ENCODE results near the gene CACNA1E.

Gene CACNA1E

DNA sequence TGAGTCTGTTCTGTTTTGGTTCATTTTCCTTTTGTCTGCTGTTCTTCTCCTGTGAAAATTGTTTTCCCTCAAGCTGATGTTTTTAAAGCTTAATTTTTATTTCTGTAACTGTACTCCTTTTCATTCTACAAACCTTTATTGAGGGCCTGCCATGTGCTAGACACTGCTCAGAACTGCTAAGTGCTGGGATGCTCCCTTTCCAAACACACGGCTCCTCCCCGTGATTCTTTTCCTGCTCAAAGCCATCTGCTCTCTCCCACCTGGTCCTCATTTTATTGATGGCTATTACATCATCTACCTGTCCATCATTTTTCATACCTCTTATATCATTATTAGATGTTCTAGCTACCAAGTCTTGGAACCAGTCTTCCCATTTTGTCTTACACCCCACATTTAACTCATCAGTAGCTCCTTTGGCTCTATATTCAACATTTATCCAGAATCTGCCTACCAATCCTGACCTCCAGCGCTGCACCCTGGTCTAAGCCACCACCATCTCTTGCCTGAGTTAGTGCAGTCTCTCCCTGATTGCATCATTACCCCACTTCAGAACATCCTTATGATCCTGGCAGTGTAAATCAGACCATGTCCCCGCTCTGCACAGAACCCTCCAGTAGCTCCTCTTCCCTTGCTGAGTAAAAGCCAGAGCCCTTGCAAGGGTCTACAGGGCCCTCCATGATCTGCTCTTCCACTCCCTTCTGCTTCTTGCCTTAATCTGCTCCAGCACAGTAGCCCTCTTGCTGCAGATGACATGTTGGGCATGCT, 118.1 kb downstream of the CACNA1E start:
- Histone ChIP-seq H3K27ac (no peak overlapping the region), H3K36me3 (ENCODE audit: control insufficient read depth, insufficient read depth, low read length) (no peaks in the 10 kb centered on the region), H3K4me3 (ENCODE audit: low read depth, low read length) (no peak overlapping the region), H2AFZ (no peak overlapping the region), H3K27me3 (ENCODE audit: control insufficient read depth, insufficient read depth, low read length) (no peaks in the 10 kb centered on the region), H3K4me2 (ENCODE audit: low read length) (no peak overlapping the region), H3K9ac (no peak overlapping the region), H3K4me1 (no peaks in the 10 kb centered on the region), H3K79me2 (no peaks in the 10 kb centered on the region), H3K9me3 (ENCODE audit: control insufficient read depth, low read length) (no peaks in the 10 kb centered on the region)
- TF ChIP-seq, protein P1, sequence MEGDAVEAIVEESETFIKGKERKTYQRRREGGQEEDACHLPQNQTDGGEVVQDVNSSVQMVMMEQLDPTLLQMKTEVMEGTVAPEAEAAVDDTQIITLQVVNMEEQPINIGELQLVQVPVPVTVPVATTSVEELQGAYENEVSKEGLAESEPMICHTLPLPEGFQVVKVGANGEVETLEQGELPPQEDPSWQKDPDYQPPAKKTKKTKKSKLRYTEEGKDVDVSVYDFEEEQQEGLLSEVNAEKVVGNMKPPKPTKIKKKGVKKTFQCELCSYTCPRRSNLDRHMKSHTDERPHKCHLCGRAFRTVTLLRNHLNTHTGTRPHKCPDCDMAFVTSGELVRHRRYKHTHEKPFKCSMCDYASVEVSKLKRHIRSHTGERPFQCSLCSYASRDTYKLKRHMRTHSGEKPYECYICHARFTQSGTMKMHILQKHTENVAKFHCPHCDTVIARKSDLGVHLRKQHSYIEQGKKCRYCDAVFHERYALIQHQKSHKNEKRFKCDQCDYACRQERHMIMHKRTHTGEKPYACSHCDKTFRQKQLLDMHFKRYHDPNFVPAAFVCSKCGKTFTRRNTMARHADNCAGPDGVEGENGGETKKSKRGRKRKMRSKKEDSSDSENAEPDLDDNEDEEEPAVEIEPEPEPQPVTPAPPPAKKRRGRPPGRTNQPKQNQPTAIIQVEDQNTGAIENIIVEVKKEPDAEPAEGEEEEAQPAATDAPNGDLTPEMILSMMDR (IDR thresholded peaks at IDR 0.05): no peak

DNA sequence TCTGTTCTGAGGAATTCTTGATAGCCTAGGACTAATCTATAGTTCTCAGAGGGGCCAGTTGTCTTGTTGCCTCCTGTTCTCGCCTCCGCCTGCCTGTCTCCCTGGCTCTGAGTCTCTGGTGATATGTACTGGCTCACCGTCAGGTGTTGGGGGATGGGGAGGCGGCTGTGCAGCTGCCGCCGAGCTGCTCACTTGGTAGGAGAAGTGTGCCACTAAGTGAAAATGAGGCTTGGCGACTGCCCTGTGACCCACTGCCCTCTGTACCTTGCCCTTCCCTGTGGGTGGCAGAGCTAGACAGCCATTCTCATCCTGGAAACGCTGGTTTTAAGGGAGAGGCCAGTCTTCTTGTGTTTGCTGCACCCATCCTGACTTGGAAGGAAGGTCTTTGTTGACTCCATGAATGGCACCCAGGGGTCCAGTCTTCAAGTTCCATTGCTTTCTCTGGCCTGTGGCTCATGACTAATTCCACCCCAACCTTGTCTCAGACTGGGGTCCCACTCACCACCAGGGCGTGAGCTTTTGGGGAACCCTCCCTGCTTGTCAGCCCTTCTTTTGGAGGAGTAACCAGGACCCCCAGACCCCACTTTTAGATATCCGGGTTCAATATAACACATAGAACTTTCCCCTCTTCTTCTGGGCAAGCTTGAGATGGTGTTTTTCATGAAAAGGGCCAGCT, 120.6 kb downstream of the CACNA1E start:
- Histone ChIP-seq H3K27me3 (ENCODE audit: control insufficient read depth, insufficient read depth, low read length) (no peaks in the 10 kb centered on the region), H3K4me3 (ENCODE audit: low read depth, low read length) (no peak overlapping the region)

DNA sequence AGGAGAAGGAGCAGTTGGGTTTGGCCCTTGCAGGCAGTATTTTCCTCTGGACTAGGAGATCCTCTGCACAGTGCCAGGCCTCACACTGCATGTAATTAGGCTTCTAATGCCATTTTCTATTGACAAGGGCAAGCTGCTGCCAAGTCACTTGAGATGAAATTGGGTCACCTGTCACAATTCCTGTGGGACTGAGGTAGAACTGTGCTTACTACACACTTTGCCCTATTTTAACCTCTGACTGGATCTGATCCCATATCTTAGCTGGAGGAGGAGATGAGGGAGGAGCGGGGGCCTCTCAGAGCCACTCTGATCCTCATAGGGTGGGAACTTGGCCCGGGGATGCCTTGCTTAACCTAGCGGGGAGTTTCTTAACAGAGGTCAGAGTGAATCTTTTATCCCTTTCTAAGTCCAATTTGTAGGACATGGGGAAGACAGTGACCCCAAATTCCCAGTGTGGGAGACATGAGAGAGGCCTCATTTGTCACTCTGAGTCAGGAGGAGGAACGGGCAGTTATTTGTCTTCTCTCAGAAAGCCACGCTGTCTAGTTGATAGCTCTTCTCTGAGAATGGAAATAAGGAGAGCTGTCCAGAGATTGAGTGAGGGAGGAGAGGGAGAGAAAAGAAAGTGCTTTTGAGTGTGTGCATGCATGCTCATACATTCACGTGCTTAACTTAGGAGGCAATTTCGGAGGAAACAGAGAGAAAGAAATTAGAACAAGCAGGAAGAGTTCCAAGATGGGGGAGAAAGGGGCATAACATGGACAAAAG, 121.3 kb downstream of the CACNA1E start:
- H3K27ac ChIP-seq: no peak overlapping the region
- no peaks in the 10 kb centered on the region for H3K9me3 ChIP-seq (ENCODE audit: control insufficient read depth, low read length)
- no peak overlapping the region for H3K4me3 ChIP-seq (ENCODE audit: low read depth, low read length)
- no peak overlapping the region for H3K9ac ChIP-seq
- no peak overlapping the region for H2AFZ ChIP-seq
- TF ChIP-seq, protein P1 (IDR thresholded peaks at IDR 0.05): no peak
- no peaks in the 10 kb centered on the region for H3K36me3 ChIP-seq (ENCODE audit: control insufficient read depth, insufficient read depth, low read length)
- H3K4me2 ChIP-seq (ENCODE audit: low read length): no peak overlapping the region
- H3K4me1 ChIP-seq: no peaks in the 10 kb centered on the region
- H3K79me2 ChIP-seq: no peaks in the 10 kb centered on the region
- no peaks in the 10 kb centered on the region for H3K27me3 ChIP-seq (ENCODE audit: control insufficient read depth, insufficient read depth, low read length)

More for the DNA sequence above, 120.6 kb downstream of the CACNA1E start:
- H3K36me3 ChIP-seq (ENCODE audit: control insufficient read depth, insufficient read depth, low read length): no peaks in the 10 kb centered on the region
- no peaks in the 10 kb centered on the region for H3K79me2 ChIP-seq
- no peak overlapping the region for H3K27ac ChIP-seq
- no peaks in the 10 kb centered on the region for H3K4me1 ChIP-seq
- no peak overlapping the region for H2AFZ ChIP-seq
- TF ChIP-seq, protein P1 (IDR thresholded peaks at IDR 0.05): no peak
- no peak overlapping the region for H3K4me2 ChIP-seq (ENCODE audit: low read length)
- H3K9ac ChIP-seq: no peak overlapping the region
- H3K9me3 ChIP-seq (ENCODE audit: control insufficient read depth, low read length): no peaks in the 10 kb centered on the region

DNA sequence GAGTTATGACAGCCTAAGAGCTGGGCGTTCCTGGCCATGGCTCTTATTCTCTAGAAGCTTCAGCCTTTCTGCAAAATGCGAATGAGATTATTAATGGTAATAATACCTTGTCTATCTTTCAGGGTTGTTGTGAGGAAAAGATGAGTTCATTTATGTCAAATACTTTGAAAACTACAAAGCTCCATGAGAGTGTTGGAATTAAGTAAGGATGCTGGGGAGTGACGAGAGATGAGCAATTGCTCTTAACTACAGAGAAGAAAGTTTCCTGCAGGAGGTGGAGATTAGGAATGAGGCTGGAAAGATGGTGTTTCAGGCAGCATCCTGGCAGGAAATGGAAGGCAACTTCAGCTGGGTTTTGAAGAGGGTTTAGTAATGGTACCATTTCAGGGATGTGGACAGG, 124.2 kb downstream of the CACNA1E start:
- no peaks in the 10 kb centered on the region for H3K36me3 ChIP-seq (ENCODE audit: control insufficient read depth, insufficient read depth, low read length)
- H3K9ac ChIP-seq: no peak overlapping the region
- no peak overlapping the region for H3K27ac ChIP-seq
- no peak overlapping the region for H2AFZ ChIP-seq
- H3K4me2 ChIP-seq (ENCODE audit: low read length): no peak overlapping the region
- no peaks in the 10 kb centered on the region for H3K4me1 ChIP-seq
- H3K79me2 ChIP-seq: no peaks in the 10 kb centered on the region
- H3K4me3 ChIP-seq (ENCODE audit: low read depth, low read length): no peak overlapping the region
- H3K9me3 ChIP-seq (ENCODE audit: control insufficient read depth, low read length): no peaks in the 10 kb centered on the region
- TF ChIP-seq, protein P1 (IDR thresholded peaks at IDR 0.05): no peak
- H3K27me3 ChIP-seq (ENCODE audit: control insufficient read depth, insufficient read depth, low read length): no peaks in the 10 kb centered on the region
